ENCODE measurements around the gene BLMH.
"Not testable (repeated sequence)": the region's sequence is repeated elsewhere in the genome, so short reads cannot be mapped to it uniquely, and the experiment has no call there.

The BLMH gene

GRCh38 chr17:30207655-30208054 lies 84.1 kb downstream of the BLMH start:
- H3K9me3 Mint-ChIP-seq: no peaks in the 10 kb centered on the region
- H3K27ac Mint-ChIP-seq: no peak overlapping the region
- no peaks in the 10 kb centered on the region for H3K4me1 Mint-ChIP-seq
- ATAC-seq (ENCODE audit: low read depth): no peak
- no peak overlapping the region for H3K4me3 Mint-ChIP-seq
- H3K27me3 Mint-ChIP-seq: peaks cover 11% of the 10 kb centered on the region
- no peaks in the 10 kb centered on the region for H3K36me3 Mint-ChIP-seq
- DNase-seq (ENCODE audit: low spot score in 2 of 2): no peak

- no peaks in the 10 kb centered on the region for H3K4me1 Mint-ChIP-seq
- H3K36me3 Mint-ChIP-seq: no peaks in the 10 kb centered on the region
- H3K27ac Mint-ChIP-seq: no peak overlapping the region
- H3K9me3 Mint-ChIP-seq: no peaks in the 10 kb centered on the region
- H3K27me3 Mint-ChIP-seq: peaks cover 16% of the 10 kb centered on the region
- ATAC-seq (ENCODE audit: low read depth) (no peak), DNase-seq (ENCODE audit: low spot score in 2 of 2) (no peak)
- H3K4me3 Mint-ChIP-seq: no peak overlapping the region
Observed at GRCh38 chr17:30203471-30203981, 88.2 kb downstream of the BLMH start.

- not testable (repeated sequence) for DNase-seq (ENCODE audit: low spot score in 2 of 2); H3K4me3 Mint-ChIP-seq; H3K4me1 Mint-ChIP-seq; ATAC-seq (ENCODE audit: low read depth); H3K36me3 Mint-ChIP-seq; H3K27ac Mint-ChIP-seq; H3K9me3 Mint-ChIP-seq
- H3K27me3 Mint-ChIP-seq: peaks cover 15% of the 10 kb centered on the region
Observed at GRCh38 chr17:30200656-30201055, 91.1 kb downstream of the BLMH start.

- H3K27me3 Mint-ChIP-seq: peaks cover 14% of the 10 kb centered on the region
- DNase-seq (ENCODE audit: low spot score in 2 of 2): no peak
Observed at GRCh38 chr17:30200106-30200505, 91.6 kb downstream of the BLMH start.

GRCh38 chr17:30199600-30199999 lies 92.1 kb downstream of the BLMH start:
- DNase-seq (ENCODE audit: low spot score in 2 of 2) (no peak), ATAC-seq (ENCODE audit: low read depth) (no peak)
- H3K9me3 Mint-ChIP-seq: no peaks in the 10 kb centered on the region
- no peak overlapping the region for H3K27ac Mint-ChIP-seq
- H3K4me3 Mint-ChIP-seq: no peak overlapping the region
- H3K4me1 Mint-ChIP-seq: no peaks in the 10 kb centered on the region
- H3K36me3 Mint-ChIP-seq: no peaks in the 10 kb centered on the region
- peaks cover 14% of the 10 kb centered on the region for H3K27me3 Mint-ChIP-seq

More at GRCh38 chr17:30200106-30200505, 91.6 kb downstream of the BLMH start:
- no peaks in the 10 kb centered on the region for H3K4me1 Mint-ChIP-seq
- H3K9me3 Mint-ChIP-seq: no peaks in the 10 kb centered on the region
- ATAC-seq (ENCODE audit: low read depth): no peak
- no peaks in the 10 kb centered on the region for H3K36me3 Mint-ChIP-seq
- no peak overlapping the region for H3K27ac Mint-ChIP-seq
- H3K4me3 Mint-ChIP-seq: no peak overlapping the region
